ES-I3 (cell line): ENCODE measurements around the gene SOX21.
A peak's percentile ranks its signal among the peaks of the same experiment; 100 is the strongest.

Experiments
- H3K36me3 ChIP-seq: 2 replicates; pipeline ENCODE4 v1.6.1; 2013; ENCODE audit warnings: mild to moderate bottlenecking, low read length, control low read depth, moderate library complexity; ENCODE audit not compliant: insufficient read depth
- H3K4me1 ChIP-seq: 2 replicates; pipeline ENCODE4 v1.6.1; 2013; ENCODE audit warnings: mild to moderate bottlenecking, control low read depth, low read length; ENCODE audit not compliant: insufficient read depth
- H3K9ac ChIP-seq: 2 replicates; pipeline ENCODE4 v1.6.1; 2013; ENCODE audit warnings: low read depth, mild to moderate bottlenecking, low read length, moderate library complexity
- H3K9me3 ChIP-seq: 2 replicates; pipeline ENCODE4 v1.6.1; 2013; ENCODE audit warnings: mild to moderate bottlenecking, low read length, moderate library complexity; ENCODE audit not compliant: control insufficient read depth, insufficient read depth

SOX21 gene

GRCh38 chr13:94705081-94706030 is 7.0 kb downstream of the SOX21 start:
- Histone ChIP-seq H3K4me1 (peaks cover 8% of the 10 kb centered on the region; the same call in 1 of the 2 replicates), H3K36me3 (no peaks in the 10 kb centered on the region), H3K9me3 (no peaks in the 10 kb centered on the region), H3K9ac (peak overlapping the region; percentile 19; the same call in 1 of the 2 replicates)

GRCh38 chr13:94704377-94705080 is 7.8 kb downstream of the SOX21 start:
- Histone ChIP-seq H3K4me1 (peaks cover 8% of the 10 kb centered on the region; the same call in 1 of the 2 replicates), H3K9me3 (no peaks in the 10 kb centered on the region), H3K36me3 (no peaks in the 10 kb centered on the region)

GRCh38 chr13:94703721-94704314 is 8.5 kb downstream of the SOX21 start:
- peaks cover 2% of the 10 kb centered on the region; the same call in 1 of the 2 replicates for H3K4me1 ChIP-seq
- H3K9me3 ChIP-seq: no peaks in the 10 kb centered on the region
- peak overlapping the region; percentile 57 for H3K9ac ChIP-seq
- no peaks in the 10 kb centered on the region for H3K36me3 ChIP-seq

More at GRCh38 chr13:94704377-94705080, 7.8 kb downstream of the SOX21 start:
- peak overlapping the region; percentile 19; the same call in 1 of the 2 replicates for H3K9ac ChIP-seq

- Histone ChIP-seq H3K4me1 (no peaks in the 10 kb centered on the region; the same call in 1 of the 2 replicates), H3K9ac (peak overlapping the region; percentile 57), H3K36me3 (no peaks in the 10 kb centered on the region), H3K9me3 (no peaks in the 10 kb centered on the region)
Observed at GRCh38 chr13:94703271-94703670, 9.1 kb downstream of the SOX21 start.

DNA sequence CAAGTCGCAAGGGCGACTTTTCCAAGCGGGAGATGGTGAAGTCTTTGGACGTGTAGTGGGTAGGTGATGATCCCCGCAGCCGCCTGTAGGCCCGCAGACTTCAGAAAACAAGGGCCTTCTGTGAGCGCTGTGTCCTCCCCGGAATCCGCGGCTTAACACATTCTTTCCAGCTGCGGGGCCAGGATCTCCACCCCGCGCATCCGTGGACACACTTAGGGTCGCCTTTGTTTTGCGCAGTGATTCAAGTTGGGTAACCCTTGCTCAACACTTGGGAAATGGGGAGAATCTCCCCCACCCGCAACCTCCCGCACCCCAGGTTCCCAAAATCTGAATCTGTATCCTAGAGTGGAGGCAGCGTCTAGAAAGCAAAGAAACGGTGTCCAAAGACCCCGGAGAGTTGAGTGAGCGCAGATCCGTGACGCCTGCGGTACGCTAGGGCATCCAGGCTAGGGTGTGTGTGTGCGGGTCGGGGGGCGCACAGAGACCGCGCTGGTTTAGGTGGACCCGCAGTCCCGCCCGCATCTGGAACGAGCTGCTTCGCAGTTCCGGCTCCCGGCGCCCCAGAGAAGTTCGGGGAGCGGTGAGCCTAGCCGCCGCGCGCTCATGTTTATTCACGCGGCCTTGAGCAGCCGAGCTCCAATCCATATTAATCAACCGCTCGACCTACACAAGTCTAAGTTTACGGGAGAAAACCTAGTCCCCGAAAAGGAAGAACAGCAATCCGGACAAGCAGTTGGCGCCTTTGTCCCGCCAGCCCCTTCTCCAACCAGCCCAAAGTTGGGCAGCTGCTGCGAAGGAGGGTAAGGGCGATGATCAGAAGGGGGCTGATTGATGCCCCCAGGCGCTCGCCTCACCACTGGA is 9.9 kb downstream of the SOX21 start:
- peak overlapping the region; percentile 57 for H3K9ac ChIP-seq
- no peaks in the 10 kb centered on the region; the same call in 1 of the 2 replicates for H3K4me1 ChIP-seq
- no peaks in the 10 kb centered on the region for H3K36me3 ChIP-seq
- H3K9me3 ChIP-seq: no peaks in the 10 kb centered on the region

GRCh38 chr13:94701313-94702180 is 10.8 kb downstream of the SOX21 start:
- H3K9me3 ChIP-seq: no peaks in the 10 kb centered on the region
- no peaks in the 10 kb centered on the region; the same call in 1 of the 2 replicates for H3K4me1 ChIP-seq
- H3K9ac ChIP-seq: no peak overlapping the region

GRCh38 chr13:94700536-94700935 is 11.8 kb downstream of the SOX21 start:
- no peak overlapping the region for H3K9ac ChIP-seq
- no peaks in the 10 kb centered on the region; the same call in 1 of the 2 replicates for H3K4me1 ChIP-seq
- H3K36me3 ChIP-seq: no peaks in the 10 kb centered on the region
- H3K9me3 ChIP-seq: no peaks in the 10 kb centered on the region

More at GRCh38 chr13:94701313-94702180, 10.8 kb downstream of the SOX21 start:
- no peaks in the 10 kb centered on the region for H3K36me3 ChIP-seq

- no peaks in the 10 kb centered on the region for H3K9me3 ChIP-seq
- no peaks in the 10 kb centered on the region for H3K36me3 ChIP-seq
- H3K4me1 ChIP-seq: no peaks in the 10 kb centered on the region; the same call in 1 of the 2 replicates
Observed at GRCh38 chr13:94700051-94700535, 12.3 kb downstream of the SOX21 start.

GRCh38 chr13:94696171-94696570 is 16.2 kb downstream of the SOX21 start:
- H3K4me1 ChIP-seq: no peaks in the 10 kb centered on the region
- no peaks in the 10 kb centered on the region for H3K36me3 ChIP-seq
- H3K9ac ChIP-seq: no peak overlapping the region
- no peaks in the 10 kb centered on the region for H3K9me3 ChIP-seq

More at GRCh38 chr13:94700051-94700535, 12.3 kb downstream of the SOX21 start:
- H3K9ac ChIP-seq: no peak overlapping the region

GRCh38 chr13:94692030-94692429 is 20.3 kb downstream of the SOX21 start:
- H3K36me3 ChIP-seq: no peaks in the 10 kb centered on the region
- H3K9me3 ChIP-seq: no peaks in the 10 kb centered on the region
- no peaks in the 10 kb centered on the region for H3K4me1 ChIP-seq
- H3K9ac ChIP-seq: no peak overlapping the region

GRCh38 chr13:94683409-94683808 is 28.9 kb downstream of the SOX21 start:
- Histone ChIP-seq H3K9ac (no peak overlapping the region), H3K4me1 (no peaks in the 10 kb centered on the region), H3K36me3 (no peaks in the 10 kb centered on the region), H3K9me3 (no peaks in the 10 kb centered on the region)

DNA sequence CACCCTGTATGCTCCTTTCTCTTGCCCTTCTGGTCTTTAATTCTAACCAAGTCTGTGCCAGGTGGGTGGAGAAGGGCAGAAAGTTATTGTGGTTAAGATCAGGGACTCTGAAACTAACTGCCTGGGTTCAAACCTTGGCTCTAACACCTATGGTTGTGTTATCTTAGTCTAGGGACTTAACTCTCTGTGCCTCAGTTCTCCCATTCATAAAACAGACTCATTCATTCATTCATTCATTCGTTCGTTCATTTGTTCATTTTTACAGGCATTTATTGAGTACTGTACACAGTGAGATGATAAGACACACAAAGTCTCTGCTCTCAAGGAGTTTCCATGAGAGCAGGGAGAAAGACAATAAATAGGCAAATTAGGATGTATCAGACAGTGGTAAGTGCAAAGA is 30.1 kb downstream of the SOX21 start:
- Histone ChIP-seq H3K9me3 (no peaks in the 10 kb centered on the region), H3K9ac (no peak overlapping the region), H3K4me1 (peaks cover 9% of the 10 kb centered on the region), H3K36me3 (no peaks in the 10 kb centered on the region)

DNA sequence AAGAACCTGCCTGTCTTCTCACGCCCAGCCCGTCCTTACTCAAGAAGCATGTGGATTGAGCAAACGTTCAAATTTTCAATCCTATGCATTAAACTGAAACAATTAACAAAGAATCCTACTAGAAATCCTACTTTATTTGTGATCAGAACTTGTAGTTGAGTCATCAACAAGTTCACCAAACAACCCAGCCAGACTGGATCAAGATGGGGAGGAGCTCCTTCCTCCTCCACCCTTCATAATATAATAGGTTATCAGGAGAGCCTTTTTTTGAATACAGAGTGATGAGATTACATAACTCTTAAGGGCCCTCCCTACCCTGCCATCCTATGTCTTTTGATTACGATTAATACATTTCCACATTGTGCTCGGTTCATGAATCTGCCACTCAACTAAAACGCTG is 32.7 kb downstream of the SOX21 start:
- H3K36me3 ChIP-seq: no peaks in the 10 kb centered on the region
- H3K9me3 ChIP-seq: no peaks in the 10 kb centered on the region
- H3K9ac ChIP-seq: no peak overlapping the region
- peaks cover 9% of the 10 kb centered on the region for H3K4me1 ChIP-seq
